K562 (cell line): ENCODE data around the gene FBXO48. TPM values are rescaled to one million over a fixed set of nuclear protein-coding genes. Genes with fewer than 3 reads are reported as not detected.

ENCODE experiments used
- BMI1 ChIP-seq: fragments of 150-350 bp; IDR thresholded peaks from 2 replicates; pipeline ENCODE4 v1.6.1; 2014; ENCODE audit warnings: low read length
- DPF2 ChIP-seq: fragments of 450-650 bp; IDR thresholded peaks from 2 replicates; pipeline ENCODE4 v1.6.1; 2016
- EGR1 ChIP-seq: fragments of 450-650 bp; conservative IDR thresholded peaks from 2 replicates; pipeline ENCODE4 v1.6.1; 2017; ENCODE audit warnings: mild to moderate bottlenecking
- ELF1 ChIP-seq: fragments of 200-800 bp; sonication (Bioruptor generic); IDR thresholded peaks from 2 replicates; pipeline ENCODE4 v1.6.1; 2016; ENCODE audit warnings: missing genetic modification characterization, missing compliant biosample characterization
- GABPA ChIP-seq: fragments of 200-800 bp; sonication (Bioruptor generic); conservative IDR thresholded peaks from 2 replicates; pipeline ENCODE4 v1.6.1; 2016; ENCODE audit warnings: low read depth, missing genetic modification characterization, missing compliant biosample characterization
- GATAD2A ChIP-seq: fragments of 450-650 bp; IDR thresholded peaks from 2 replicates; pipeline ENCODE4 v1.6.1; 2017
- LEF1 ChIP-seq: fragments of 450-650 bp; IDR thresholded peaks from 2 replicates; pipeline ENCODE4 v1.6.1; 2016; ENCODE audit warnings: mild to moderate bottlenecking
- MCM5 ChIP-seq: fragments of 450-650 bp; IDR thresholded peaks from 2 replicates; pipeline ENCODE4 v1.6.1; 2016; ENCODE audit warnings: low read depth
- VEZF1 ChIP-seq: fragments of 200-800 bp; sonication (Bioruptor generic); IDR thresholded peaks from 2 replicates; pipeline ENCODE4 v1.6.1; 2017; ENCODE audit warnings: missing genetic modification characterization, missing compliant biosample characterization
- ZNF644 ChIP-seq: fragments of 200-800 bp; sonication (Bioruptor generic); IDR thresholded peaks from 2 replicates; pipeline ENCODE4 v1.6.1; 2016; ENCODE audit warnings: low read depth, missing genetic modification characterization, missing compliant biosample characterization
- ZNF764 ChIP-seq: fragments of 250-450 bp; sonication (Bioruptor Pico); IDR thresholded peaks from 2 replicates; pipeline ENCODE4 v1.4.0; 2020; ENCODE audit warnings: low read depth, mild to moderate bottlenecking, moderate library complexity
- polyA plus RNA-seq, 8 experiments: library from polyadenylated mRNA; depleted of rRNA in 4 of 8; stranded (reverse) in 5 of 8; unstranded in 3 of 8; fragments of >200 nt; fragmentation: Nextera tagmentation in 2 of 8; fragmentation: Illumina TruSeq in 1 of 8; extraction: Ambion mirVana in 2 of 8; extraction: Trizol in 1 of 8; gene quantifications; 2 replicates each; pipeline versions ENCODE4 v1.2.1 to v1.2.3, GENCODE V29; 2011 to 2014; ENCODE audit warnings: inconsistent platforms in 1 of 8, missing spikeins in 1 of 8
- total RNA-seq, 7 experiments: library from RNA; depleted of rRNA in 6 of 7; stranded (reverse); fragments of >200 nt in 6 of 7; fragmentation: Illumina TruSeq in 2 of 7; extraction: Trizol in 2 of 7; gene quantifications; 2 replicates each; pipeline versions ENCODE4 v1.2.1 to v1.2.3, GENCODE V29; 2011 to 2021; ENCODE audit warnings: low replicate concordance in 1 of 7
- TF ChIP-seq, protein P1 (sequence below): fragments of 200-600 bp; sonication (generic); IDR thresholded peaks from one replicate; pipeline ENCODE4 v1.6.1; 2012; ENCODE audit warnings: mild to moderate bottlenecking, low read depth, low read length, inconsistent platforms

FBXO48 gene
- total and polyA plus RNA-seq, 9 of the 15 experiments (the other 6 are each of a cell fraction or from before 2014, with no cell fraction given) = 0.36 to 1.8 (median 0.73) TPM

DNA sequence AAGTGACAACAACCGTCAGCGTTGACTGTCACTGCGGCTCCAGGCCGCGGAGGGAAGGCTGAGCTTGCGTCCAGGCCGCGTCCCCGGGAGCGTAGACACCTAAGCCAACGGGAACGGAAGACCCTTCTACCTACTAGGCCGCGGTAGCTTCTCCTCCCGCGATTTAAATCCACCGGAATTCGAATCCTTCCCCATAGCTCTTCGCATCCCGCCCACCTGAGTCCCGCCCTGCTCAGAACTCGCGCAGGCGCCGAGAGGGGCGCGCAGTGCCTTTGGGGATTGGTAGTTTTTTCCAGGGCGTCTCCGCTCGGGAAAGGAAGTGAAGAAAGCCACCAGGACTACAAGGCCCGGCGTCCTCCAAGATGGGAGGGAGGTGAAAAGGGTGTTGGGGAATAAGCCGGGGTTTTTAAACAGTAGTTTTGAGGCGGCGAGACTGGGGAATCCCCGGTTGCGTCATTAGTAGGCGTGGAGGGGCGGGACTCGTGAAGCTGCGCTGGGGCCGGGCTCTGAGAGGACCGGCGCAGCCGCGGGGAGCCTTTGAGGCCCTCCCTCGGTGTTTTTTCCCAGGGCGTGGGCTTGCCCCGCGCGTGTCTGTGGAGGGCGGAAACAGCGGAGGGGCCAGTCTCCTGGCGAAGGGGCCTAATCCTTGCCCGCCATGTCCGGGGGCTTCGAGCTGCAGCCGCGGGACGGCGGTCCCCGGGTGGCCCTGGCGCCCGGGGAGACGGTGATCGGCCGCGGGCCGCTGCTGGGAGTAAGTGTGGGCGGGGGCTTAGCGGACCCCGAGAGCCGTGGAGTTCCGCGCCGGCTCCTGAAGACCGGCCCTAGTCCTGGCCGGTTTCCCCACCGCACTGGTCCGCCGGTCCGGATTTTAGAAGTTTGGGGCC is at the start of gene FBXO48, which contains the start of gene APLF (continued):
- TF ChIP-seq, protein P1, sequence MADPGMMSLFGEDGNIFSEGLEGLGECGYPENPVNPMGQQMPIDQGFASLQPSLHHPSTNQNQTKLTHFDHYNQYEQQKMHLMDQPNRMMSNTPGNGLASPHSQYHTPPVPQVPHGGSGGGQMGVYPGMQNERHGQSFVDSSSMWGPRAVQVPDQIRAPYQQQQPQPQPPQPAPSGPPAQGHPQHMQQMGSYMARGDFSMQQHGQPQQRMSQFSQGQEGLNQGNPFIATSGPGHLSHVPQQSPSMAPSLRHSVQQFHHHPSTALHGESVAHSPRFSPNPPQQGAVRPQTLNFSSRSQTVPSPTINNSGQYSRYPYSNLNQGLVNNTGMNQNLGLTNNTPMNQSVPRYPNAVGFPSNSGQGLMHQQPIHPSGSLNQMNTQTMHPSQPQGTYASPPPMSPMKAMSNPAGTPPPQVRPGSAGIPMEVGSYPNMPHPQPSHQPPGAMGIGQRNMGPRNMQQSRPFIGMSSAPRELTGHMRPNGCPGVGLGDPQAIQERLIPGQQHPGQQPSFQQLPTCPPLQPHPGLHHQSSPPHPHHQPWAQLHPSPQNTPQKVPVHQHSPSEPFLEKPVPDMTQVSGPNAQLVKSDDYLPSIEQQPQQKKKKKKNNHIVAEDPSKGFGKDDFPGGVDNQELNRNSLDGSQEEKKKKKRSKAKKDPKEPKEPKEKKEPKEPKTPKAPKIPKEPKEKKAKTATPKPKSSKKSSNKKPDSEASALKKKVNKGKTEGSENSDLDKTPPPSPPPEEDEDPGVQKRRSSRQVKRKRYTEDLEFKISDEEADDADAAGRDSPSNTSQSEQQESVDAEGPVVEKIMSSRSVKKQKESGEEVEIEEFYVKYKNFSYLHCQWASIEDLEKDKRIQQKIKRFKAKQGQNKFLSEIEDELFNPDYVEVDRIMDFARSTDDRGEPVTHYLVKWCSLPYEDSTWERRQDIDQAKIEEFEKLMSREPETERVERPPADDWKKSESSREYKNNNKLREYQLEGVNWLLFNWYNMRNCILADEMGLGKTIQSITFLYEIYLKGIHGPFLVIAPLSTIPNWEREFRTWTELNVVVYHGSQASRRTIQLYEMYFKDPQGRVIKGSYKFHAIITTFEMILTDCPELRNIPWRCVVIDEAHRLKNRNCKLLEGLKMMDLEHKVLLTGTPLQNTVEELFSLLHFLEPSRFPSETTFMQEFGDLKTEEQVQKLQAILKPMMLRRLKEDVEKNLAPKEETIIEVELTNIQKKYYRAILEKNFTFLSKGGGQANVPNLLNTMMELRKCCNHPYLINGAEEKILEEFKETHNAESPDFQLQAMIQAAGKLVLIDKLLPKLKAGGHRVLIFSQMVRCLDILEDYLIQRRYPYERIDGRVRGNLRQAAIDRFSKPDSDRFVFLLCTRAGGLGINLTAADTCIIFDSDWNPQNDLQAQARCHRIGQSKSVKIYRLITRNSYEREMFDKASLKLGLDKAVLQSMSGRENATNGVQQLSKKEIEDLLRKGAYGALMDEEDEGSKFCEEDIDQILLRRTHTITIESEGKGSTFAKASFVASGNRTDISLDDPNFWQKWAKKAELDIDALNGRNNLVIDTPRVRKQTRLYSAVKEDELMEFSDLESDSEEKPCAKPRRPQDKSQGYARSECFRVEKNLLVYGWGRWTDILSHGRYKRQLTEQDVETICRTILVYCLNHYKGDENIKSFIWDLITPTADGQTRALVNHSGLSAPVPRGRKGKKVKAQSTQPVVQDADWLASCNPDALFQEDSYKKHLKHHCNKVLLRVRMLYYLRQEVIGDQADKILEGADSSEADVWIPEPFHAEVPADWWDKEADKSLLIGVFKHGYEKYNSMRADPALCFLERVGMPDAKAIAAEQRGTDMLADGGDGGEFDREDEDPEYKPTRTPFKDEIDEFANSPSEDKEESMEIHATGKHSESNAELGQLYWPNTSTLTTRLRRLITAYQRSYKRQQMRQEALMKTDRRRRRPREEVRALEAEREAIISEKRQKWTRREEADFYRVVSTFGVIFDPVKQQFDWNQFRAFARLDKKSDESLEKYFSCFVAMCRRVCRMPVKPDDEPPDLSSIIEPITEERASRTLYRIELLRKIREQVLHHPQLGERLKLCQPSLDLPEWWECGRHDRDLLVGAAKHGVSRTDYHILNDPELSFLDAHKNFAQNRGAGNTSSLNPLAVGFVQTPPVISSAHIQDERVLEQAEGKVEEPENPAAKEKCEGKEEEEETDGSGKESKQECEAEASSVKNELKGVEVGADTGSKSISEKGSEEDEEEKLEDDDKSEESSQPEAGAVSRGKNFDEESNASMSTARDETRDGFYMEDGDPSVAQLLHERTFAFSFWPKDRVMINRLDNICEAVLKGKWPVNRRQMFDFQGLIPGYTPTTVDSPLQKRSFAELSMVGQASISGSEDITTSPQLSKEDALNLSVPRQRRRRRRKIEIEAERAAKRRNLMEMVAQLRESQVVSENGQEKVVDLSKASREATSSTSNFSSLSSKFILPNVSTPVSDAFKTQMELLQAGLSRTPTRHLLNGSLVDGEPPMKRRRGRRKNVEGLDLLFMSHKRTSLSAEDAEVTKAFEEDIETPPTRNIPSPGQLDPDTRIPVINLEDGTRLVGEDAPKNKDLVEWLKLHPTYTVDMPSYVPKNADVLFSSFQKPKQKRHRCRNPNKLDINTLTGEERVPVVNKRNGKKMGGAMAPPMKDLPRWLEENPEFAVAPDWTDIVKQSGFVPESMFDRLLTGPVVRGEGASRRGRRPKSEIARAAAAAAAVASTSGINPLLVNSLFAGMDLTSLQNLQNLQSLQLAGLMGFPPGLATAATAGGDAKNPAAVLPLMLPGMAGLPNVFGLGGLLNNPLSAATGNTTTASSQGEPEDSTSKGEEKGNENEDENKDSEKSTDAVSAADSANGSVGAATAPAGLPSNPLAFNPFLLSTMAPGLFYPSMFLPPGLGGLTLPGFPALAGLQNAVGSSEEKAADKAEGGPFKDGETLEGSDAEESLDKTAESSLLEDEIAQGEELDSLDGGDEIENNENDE = no peak
- TF ChIP-seq GABPA (tag) = peak; percentile 74
- peak; percentile 93; the same call in 1 of the 2 replicates for TF ChIP-seq GATAD2A
- TF ChIP-seq VEZF1 = peak; percentile 95
- no peak for TF ChIP-seq DPF2
- no peak for TF ChIP-seq LEF1
- no peak for TF ChIP-seq MCM5
- no peak for TF ChIP-seq BMI1
- peak; percentile 17; the same call in 1 of the 2 replicates for TF ChIP-seq ELF1
- peak; percentile 56 for TF ChIP-seq EGR1
- TF ChIP-seq ZNF764 (CRISPR knock-in tag) = no peak
- peak; percentile 82 for TF ChIP-seq ZNF644
